GM12874 (cell line): ENCODE measurements around the gene B3GALT4.

Experiments
- TF ChIP-seq, protein P1 (sequence below): IDR thresholded peaks from 2 replicates; pipeline ENCODE4 v1.5.1; 2011; ENCODE audit warnings: low read depth, mild to moderate bottlenecking, control low read depth, low read length, moderate library complexity; ENCODE audit not compliant: insufficient read depth

The B3GALT4 gene

DNA sequence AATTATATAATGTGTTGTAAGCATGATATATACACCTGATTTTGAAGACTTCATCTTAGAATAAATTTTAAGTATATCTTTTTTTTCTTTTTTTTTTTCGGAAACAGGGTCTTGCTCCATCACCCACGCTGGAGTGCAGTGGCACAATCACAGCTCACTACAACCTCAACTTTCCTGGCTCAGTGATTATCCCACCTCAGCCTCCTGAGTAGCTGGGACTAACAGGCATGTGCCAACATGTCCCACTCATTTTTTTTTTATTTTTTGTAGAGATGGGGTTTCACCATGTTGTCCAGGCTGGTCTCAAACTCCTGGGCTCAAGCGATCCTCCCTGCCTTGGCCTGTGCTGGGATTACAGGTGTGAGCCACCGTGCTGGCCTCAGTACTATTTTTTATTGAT lies 22.3 kb upstream of the B3GALT4 start:
- TF ChIP-seq, protein P1, sequence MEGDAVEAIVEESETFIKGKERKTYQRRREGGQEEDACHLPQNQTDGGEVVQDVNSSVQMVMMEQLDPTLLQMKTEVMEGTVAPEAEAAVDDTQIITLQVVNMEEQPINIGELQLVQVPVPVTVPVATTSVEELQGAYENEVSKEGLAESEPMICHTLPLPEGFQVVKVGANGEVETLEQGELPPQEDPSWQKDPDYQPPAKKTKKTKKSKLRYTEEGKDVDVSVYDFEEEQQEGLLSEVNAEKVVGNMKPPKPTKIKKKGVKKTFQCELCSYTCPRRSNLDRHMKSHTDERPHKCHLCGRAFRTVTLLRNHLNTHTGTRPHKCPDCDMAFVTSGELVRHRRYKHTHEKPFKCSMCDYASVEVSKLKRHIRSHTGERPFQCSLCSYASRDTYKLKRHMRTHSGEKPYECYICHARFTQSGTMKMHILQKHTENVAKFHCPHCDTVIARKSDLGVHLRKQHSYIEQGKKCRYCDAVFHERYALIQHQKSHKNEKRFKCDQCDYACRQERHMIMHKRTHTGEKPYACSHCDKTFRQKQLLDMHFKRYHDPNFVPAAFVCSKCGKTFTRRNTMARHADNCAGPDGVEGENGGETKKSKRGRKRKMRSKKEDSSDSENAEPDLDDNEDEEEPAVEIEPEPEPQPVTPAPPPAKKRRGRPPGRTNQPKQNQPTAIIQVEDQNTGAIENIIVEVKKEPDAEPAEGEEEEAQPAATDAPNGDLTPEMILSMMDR = no peak

DNA sequence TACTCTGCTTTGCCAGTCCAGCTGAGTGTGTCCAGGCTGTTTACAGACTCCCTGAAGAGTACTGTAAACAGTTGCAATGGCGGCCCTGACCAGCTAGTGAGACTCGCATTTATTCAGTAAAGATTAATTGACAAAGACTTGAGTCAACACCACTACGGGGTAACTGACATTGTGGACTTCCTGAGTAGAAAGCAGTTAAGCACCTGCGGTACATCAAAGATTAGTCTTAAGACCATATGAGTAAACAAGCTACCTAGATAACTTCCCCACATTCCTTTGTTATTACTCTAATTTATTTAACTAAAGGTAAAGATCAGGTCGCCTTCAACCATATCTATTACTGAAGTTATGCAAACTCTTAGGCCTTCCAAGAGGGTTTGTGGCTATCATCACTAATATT lies 17.9 kb upstream of the B3GALT4 start:
- TF ChIP-seq, protein P1 = no peak

DNA sequence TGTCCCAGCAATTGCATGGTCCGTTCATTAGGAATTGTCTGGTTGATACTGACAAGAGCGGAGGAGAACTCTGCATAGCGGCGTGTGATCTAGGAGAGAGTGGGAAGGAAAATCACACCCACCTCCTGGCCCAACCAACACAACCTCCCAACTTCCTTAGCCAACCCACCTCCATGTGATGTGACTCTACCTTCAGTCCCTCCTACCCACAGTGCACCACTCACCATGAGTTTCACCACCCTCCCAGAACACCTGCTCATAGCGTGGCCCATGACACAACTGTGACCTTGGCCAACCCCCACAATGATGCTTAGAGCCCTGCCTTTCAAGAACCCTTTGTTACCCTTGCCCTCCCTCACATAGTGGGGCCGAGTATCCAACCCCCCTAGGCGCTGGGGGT lies 12.9 kb upstream of the B3GALT4 start:
- TF ChIP-seq, protein P1 = no peak

DNA sequence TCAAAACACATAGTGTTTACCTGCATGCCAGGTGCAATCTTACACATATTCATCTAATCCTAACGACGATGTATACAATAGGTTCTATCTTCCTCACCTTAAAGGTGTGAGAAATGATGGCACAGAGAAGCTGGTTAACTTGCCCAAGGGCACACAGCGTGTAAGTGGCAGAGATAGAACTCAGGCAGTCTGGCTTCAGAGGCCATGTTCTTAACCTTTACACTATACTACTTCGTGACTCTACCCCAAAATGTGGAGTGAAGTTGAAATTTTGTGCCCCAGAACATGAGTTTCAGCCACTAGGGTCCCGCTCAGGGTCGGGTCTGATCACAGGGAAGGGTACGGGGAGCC lies 5.8 kb upstream of the B3GALT4 start:
- TF ChIP-seq, protein P1 = no peak

DNA sequence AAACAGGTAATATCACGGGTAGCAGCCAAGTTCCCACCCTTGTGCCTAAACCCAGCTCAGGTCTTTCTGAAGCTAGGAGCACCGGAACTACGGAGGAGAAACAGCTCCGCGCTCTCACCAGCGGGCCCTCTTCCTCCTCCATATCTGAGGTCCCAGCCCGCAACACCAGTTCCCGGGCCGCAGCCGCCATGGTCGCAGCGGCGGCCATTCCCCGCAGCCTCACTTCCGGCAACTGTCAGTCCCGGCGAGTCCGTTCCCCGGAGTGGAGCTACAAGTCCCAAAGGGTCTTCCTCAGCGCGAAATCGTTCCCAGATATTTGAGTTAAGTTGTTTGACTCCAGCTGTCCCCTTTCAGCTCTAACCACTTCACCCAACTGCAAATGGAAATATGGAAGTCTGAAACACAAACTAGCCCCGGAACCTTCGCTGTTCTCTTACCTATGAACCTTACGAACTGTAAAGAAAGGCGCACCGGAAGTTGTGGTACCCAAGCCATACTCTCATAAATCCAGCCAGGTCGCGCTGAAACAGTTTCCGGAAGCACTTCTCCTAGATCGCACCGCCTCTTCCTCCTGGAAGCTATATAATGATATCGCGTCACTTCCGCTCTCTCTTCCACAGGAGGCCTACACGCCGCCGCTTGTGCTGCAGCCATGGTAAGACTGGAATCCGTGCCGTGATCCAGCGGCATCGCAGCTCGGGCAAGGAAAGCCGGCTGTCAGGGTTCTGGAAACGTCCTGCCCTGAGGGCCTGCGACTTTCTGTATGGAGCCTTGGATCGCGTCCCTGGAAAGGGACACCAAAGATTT lies 5.3 kb upstream of the B3GALT4 start, which contains the start of the genes RPS18 and VPS52:
TSS of gene RPS18 (plus strand) at position 608 of the 807 bp plus-strand sequence. CDS start at position 653, 45 bp downstream.
TSS of gene VPS52 (minus strand) at position 409 of the 807 bp plus-strand sequence. CDS start at position 208, 201 bp downstream.
- TF ChIP-seq, protein P1 = no peak

DNA sequence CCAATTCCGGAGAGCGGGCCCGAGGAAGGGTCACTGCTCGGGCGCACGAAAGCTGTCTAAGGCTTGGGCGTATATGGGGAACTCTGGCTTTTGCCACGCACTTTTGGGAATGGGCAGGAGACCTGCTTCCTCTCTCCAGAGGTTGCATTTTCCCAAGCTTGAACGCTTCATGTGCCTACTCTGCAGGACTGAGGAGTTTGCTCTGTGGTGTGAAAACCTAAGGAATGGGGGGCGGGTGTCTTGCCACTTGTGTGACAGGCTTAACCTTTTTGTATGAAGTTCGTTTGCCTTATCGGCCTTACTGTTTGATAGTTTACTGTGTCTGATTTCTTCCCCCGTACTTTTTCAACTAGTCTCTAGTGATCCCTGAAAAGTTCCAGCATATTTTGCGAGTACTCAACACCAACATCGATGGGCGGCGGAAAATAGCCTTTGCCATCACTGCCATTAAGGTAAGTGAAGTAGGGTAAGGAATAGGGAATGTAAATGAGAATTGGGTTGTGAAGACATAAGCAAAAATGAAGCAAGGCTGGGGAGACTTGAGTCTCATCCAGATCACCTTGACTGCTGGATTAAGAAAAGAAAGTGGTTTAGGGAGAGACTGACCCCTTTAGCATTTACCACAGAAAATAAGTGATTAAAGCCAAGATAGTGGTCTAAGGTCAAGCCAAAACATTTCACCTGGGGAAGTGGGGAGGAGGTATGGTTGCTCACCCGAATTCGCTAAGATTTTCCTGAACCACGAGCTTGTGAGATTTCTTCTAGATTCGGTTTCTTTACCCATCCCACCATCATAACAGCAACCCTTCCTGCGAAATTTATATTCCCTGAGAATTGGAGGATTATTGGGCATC lies 4.4 kb upstream of the B3GALT4 start:
- TF ChIP-seq, protein P1 = no peak
